A673 (cell line): Measurements from ENCODE around the gene APIP.

Experiments used
- EZH2 ChIP-seq: fragments of 200-600 bp; sonication (generic); IDR thresholded peaks from 2 replicates; pipeline ENCODE4 v1.6.1; 2017; ENCODE audit warnings: borderline replicate concordance, low read depth, mild to moderate bottlenecking, mixed read lengths, antibody characterized with exemption, low read length; ENCODE audit not compliant: poor library complexity, severe bottlenecking
- TF ChIP-seq, protein P1 (sequence below): fragments of 300-800, 200-600 bp; sonication (generic); conservative IDR thresholded peaks from 2 replicates; pipeline ENCODE4 v1.5.1; 2017; ENCODE audit warnings: low read depth, mild to moderate bottlenecking, antibody characterized with exemption, low read length, moderate library complexity, mixed read lengths

DNA sequence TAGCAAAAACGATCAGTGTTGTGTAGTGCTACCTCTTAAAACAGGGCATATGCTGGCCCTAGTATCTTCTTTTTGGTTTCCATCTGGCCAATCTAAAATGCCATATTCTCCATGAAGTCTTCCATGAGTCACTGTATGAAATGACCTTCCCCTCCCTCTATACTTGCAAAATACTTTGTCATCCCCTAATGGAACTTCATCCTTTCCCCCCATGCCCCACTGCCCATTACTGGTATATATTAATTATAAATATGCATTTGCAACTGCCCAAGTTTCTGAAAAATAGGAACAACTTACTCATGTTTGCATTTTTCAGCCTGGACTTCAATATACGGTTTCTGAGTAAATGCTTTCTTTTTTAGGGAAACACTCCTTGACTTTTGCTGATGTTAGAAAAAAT is 4.5 kb downstream of the APIP start:
- TF ChIP-seq, protein P1, sequence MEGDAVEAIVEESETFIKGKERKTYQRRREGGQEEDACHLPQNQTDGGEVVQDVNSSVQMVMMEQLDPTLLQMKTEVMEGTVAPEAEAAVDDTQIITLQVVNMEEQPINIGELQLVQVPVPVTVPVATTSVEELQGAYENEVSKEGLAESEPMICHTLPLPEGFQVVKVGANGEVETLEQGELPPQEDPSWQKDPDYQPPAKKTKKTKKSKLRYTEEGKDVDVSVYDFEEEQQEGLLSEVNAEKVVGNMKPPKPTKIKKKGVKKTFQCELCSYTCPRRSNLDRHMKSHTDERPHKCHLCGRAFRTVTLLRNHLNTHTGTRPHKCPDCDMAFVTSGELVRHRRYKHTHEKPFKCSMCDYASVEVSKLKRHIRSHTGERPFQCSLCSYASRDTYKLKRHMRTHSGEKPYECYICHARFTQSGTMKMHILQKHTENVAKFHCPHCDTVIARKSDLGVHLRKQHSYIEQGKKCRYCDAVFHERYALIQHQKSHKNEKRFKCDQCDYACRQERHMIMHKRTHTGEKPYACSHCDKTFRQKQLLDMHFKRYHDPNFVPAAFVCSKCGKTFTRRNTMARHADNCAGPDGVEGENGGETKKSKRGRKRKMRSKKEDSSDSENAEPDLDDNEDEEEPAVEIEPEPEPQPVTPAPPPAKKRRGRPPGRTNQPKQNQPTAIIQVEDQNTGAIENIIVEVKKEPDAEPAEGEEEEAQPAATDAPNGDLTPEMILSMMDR: no peak
- no peak for TF ChIP-seq EZH2
